GM18909 (cell line): ENCODE results near the gene DCXR.

Experiments used
- ATAC-seq: cut with Tn5 transposase; IDR thresholded peaks from one replicate; pipeline ENCODE4 v1.9.1; 2021; ENCODE audit warnings: mild to moderate bottlenecking; ENCODE audit not compliant: unreplicated experiment, poor library complexity

DCXR gene

GRCh38 chr17:82028246-82028645 is 9.3 kb downstream of the DCXR start:
- no peak for ATAC-seq

GRCh38 chr17:82025401-82026107 is 11.9 kb downstream of the DCXR start:
- no peak for ATAC-seq

- no peak for ATAC-seq
Measured at GRCh38 chr17:82024859-82025258, 12.6 kb downstream of the DCXR start.

GRCh38 chr17:82023447-82024241 is 13.9 kb downstream of the DCXR start:
- ATAC-seq: no peak

GRCh38 chr17:82022981-82023446 is 14.5 kb downstream of the DCXR start, which contains the start of gene LRRC45:
TSS of gene LRRC45 (plus strand) at chr17:82023305. CDS start at chr17:82023644, 339 bp downstream.
- peak; percentile 85 for ATAC-seq

GRCh38 chr17:82022310-82022980 is 15.1 kb downstream of the DCXR start, which contains the start of gene CENPX:
TSS of gene CENPX (minus strand) at chr17:82022878. CDS start at chr17:82022861, 17 bp downstream.
- ATAC-seq: no peak

GRCh38 chr17:82021900-82022309 is 15.6 kb downstream of the DCXR start:
- ATAC-seq: no peak

GRCh38 chr17:82021107-82021899 is 16.2 kb downstream of the DCXR start:
- ATAC-seq: no peak

GRCh38 chr17:82020572-82021106 is 16.9 kb downstream of the DCXR start:
- ATAC-seq: no peak

GRCh38 chr17:82019690-82020571 is 17.6 kb downstream of the DCXR start:
- ATAC-seq: no peak

- no peak for ATAC-seq
Measured at GRCh38 chr17:82018989-82019689, 18.4 kb downstream of the DCXR start.

- no peak for ATAC-seq
Measured at GRCh38 chr17:82018152-82018988, 19.1 kb downstream of the DCXR start.

- no peak for ATAC-seq
Measured at GRCh38 chr17:82017612-82018151, 19.8 kb downstream of the DCXR start.

- ATAC-seq: no peak
Measured at GRCh38 chr17:82016875-82017459, 20.5 kb downstream of the DCXR start.

GRCh38 chr17:82016061-82016874 is 21.2 kb downstream of the DCXR start:
- no peak for ATAC-seq
